CD4-positive, alpha-beta T cell (primary cell): ENCODE measurements around the gene CACNA2D4. TPM values are rescaled to one million over a fixed set of nuclear protein-coding genes. Genes with fewer than 3 reads are reported as not detected.

Source experiments
- ATAC-seq: fragments of 200-7000 bp; cut with Tn5 transposase; one replicate; pipeline ENCODE4 v1.10.0; 2022; ENCODE audit warnings: mild to moderate bottlenecking; ENCODE audit not compliant: poor library complexity
- CTCF ChIA-PET: fragments of 350-600 bp; sonication (Branson Sonifier 250); formaldehyde crosslinking; loops from one replicate; lab custom pipeline; 2021; ENCODE audit warnings: antibody characterized with exemption, inconsistent platforms; lab: Charles Lee
- POLR2A ChIA-PET: fragments of 350-600 bp; sonication (Branson Sonifier 250); formaldehyde crosslinking; loops from one replicate; lab custom pipeline; 2021; ENCODE audit warnings: antibody characterized with exemption, inconsistent platforms; lab: Charles Lee
- DNase-seq, 14 experiments: peaks; one replicate each; pipeline ENCODE4 v3.0.0-alpha.2; 2013 to 2020; ENCODE audit warnings: mixed read lengths in 2 of 14
- H3K27ac ChIP-seq, 2 donors: one replicate each; pipeline versions ENCODE4 v1.5.1 to v1.7.0; 2013; ENCODE audit warnings: low read length in 2 of 2, low read depth in 1 of 2, mild to moderate bottlenecking in 1 of 2
- H3K27me3 ChIP-seq, 2 experiments: 1 replicate in 1 of 2; 2 replicates in 1 of 2; pipeline versions ENCODE4 v1.6.1 to v1.7.0; 2013; ENCODE audit warnings: low read length in 2 of 2, control low read depth in 1 of 2, mild to moderate bottlenecking in 1 of 2, moderate library complexity in 1 of 2; ENCODE audit not compliant: insufficient read depth in 2 of 2, control insufficient read depth in 1 of 2
- H3K36me3 ChIP-seq: one replicate; pipeline ENCODE4 v1.6.1; 2013; ENCODE audit warnings: low read length, control low read depth; ENCODE audit not compliant: insufficient read depth
- H3K4me1 ChIP-seq: one replicate; pipeline ENCODE4 v1.6.1; 2013; ENCODE audit warnings: low read length, control low read depth; ENCODE audit not compliant: insufficient read depth
- H3K4me3 ChIP-seq: one replicate; pipeline ENCODE4 v1.5.1; 2013; ENCODE audit warnings: mild to moderate bottlenecking, low read length, moderate library complexity
- H3K9me3 ChIP-seq, 2 experiments: 1 replicate in 1 of 2; 2 replicates in 1 of 2; pipeline versions ENCODE4 v1.6.1 to v1.7.0; 2013; ENCODE audit warnings: low read length in 2 of 2, mild to moderate bottlenecking in 2 of 2, control low read depth in 1 of 2, moderate library complexity in 1 of 2; ENCODE audit not compliant: control insufficient read depth in 1 of 2, insufficient read depth in 1 of 2
- H3K27ac Mint-ChIP-seq: one replicate; pipeline ENCODE4 v1.8.0; 2020; ENCODE audit warnings: mixed read lengths
- H3K27me3 Mint-ChIP-seq: one replicate; pipeline ENCODE4 v1.8.0; 2021; ENCODE audit warnings: mixed read lengths
- H3K36me3 Mint-ChIP-seq: one replicate; pipeline ENCODE4 v1.8.0; 2021; ENCODE audit warnings: low read depth, mixed read lengths
- H3K4me1 Mint-ChIP-seq: one replicate; pipeline ENCODE4 v1.8.0; 2021; ENCODE audit warnings: low read depth, mixed read lengths
- H3K4me3 Mint-ChIP-seq: one replicate; pipeline ENCODE4 v1.8.0; 2020; ENCODE audit warnings: mild to moderate bottlenecking, mixed read lengths
- H3K9me3 Mint-ChIP-seq: one replicate; pipeline ENCODE4 v1.8.0; 2020; ENCODE audit warnings: mixed read lengths
- intact Hi-C, 2 experiments: fragments of 100-400 bp; cut with DNase I in 1 of 2; cut with micrococcal nuclease in 1 of 2; formaldehyde crosslinking; loops; one replicate each; pipeline versions ENCODE4 v1.15.1 to v1.9.0; 2023 to 2025; cut with DNase I, micrococcal nuclease
- total RNA-seq, 174 experiments: library from RNA in 2 of 174; stranded (reverse) in 2 of 174; gene quantifications; one replicate each; pipeline ENCODE4 v1.2.3 and lab custom pipeline; 2021 to 2026
- TF ChIP-seq, protein P1 (sequence below): fragments of 200-600 bp; IDR thresholded peaks from one replicate; pipeline ENCODE4 v1.8.0; 2022; ENCODE audit warnings: antibody characterized with exemption, mild to moderate bottlenecking

The CACNA2D4 gene
- total RNA-seq, 2 experiments from 2014 or later: 10.5 to 11.3 TPM

GRCh38 chr12:1913377-1914113 lies 4.9 kb downstream of the CACNA2D4 start:
- ATAC-seq (no peak), DNase-seq (peak in 1 of 14 experiments; percentile 5)
- H3K27me3 ChIP-seq: no peaks in the 10 kb centered on the region
- H3K4me1 ChIP-seq: peaks cover 28% of the 10 kb centered on the region
- Mint-ChIP-seq H3K27me3 (peaks cover 9% of the 10 kb centered on the region), H3K9me3 (no peaks in the 10 kb centered on the region), H3K4me1 (peaks cover 32% of the 10 kb centered on the region), H3K27ac (no peak overlapping the region), H3K36me3 (no peaks in the 10 kb centered on the region), H3K4me3 (no peak overlapping the region)
- intact Hi-C loops: no loop called here
- H3K27ac ChIP-seq: no peak overlapping the region
- peaks cover 0 to 12% of the 10 kb centered on the region in 2 experiments for H3K9me3 ChIP-seq
- no peak overlapping the region for H3K4me3 ChIP-seq
- POLR2A ChIA-PET: interaction anchor here (1.0 kb wide), 1 partner anchor 118 kb away, joined by 3 read pairs; no protein-coding TSS in a partner anchor
- CTCF ChIA-PET: no interaction called here
- TF ChIP-seq, protein P1, sequence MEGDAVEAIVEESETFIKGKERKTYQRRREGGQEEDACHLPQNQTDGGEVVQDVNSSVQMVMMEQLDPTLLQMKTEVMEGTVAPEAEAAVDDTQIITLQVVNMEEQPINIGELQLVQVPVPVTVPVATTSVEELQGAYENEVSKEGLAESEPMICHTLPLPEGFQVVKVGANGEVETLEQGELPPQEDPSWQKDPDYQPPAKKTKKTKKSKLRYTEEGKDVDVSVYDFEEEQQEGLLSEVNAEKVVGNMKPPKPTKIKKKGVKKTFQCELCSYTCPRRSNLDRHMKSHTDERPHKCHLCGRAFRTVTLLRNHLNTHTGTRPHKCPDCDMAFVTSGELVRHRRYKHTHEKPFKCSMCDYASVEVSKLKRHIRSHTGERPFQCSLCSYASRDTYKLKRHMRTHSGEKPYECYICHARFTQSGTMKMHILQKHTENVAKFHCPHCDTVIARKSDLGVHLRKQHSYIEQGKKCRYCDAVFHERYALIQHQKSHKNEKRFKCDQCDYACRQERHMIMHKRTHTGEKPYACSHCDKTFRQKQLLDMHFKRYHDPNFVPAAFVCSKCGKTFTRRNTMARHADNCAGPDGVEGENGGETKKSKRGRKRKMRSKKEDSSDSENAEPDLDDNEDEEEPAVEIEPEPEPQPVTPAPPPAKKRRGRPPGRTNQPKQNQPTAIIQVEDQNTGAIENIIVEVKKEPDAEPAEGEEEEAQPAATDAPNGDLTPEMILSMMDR: no peak
- H3K36me3 ChIP-seq: no peaks in the 10 kb centered on the region

DNA sequence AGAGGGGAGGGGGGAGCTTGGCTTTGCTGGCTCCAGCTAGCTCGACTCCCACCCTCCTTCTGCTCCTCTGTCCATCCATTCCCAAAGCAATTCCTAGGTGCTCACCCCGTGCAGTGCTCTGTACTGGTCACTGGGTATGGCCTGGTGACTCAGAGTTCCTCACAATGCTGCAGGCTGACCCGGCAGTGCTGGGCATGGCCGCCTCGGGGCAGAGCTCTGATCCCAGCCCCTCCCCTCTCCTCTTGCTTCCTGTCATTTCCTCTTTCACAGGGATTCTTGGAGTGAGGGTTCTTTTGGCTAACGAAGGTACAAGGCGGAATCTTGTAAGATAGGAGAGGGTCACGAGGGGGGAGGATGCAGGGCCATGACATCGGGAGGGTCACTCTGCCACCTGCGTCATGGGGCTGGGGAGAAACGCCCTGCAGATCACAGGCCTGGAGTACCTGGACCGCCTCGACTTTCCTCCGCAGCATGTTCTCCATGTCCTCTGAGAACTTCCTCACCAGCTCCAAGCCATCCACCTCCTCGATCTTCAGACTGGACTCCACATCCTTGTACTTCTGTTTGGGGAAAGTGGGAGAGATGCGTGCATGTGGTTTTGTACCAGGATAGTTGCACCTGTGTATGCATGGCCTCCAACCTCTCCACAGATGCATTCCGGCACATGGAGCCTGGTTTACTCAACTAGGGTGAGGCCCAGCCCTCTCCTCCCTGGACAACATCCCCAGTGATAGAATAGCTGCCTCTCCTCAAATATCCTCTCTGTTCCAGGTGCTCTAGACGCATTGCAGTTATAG lies 5.7 kb downstream of the CACNA2D4 start:
- TF ChIP-seq, protein P1: no peak
- no peak overlapping the region for H3K4me3 ChIP-seq
- Mint-ChIP-seq H3K36me3 (no peaks in the 10 kb centered on the region), H3K4me1 (peaks cover 31% of the 10 kb centered on the region), H3K4me3 (no peak overlapping the region), H3K27ac (no peak overlapping the region), H3K9me3 (no peaks in the 10 kb centered on the region), H3K27me3 (peaks cover 11% of the 10 kb centered on the region)
- ChIA-PET CTCF (no interaction called here), POLR2A (no interaction called here)
- H3K9me3 ChIP-seq: peaks cover 0 to 20% of the 10 kb centered on the region in 2 experiments
- H3K27ac ChIP-seq: no peak overlapping the region
- no peak for ATAC-seq
- intact Hi-C loops: no loop called here
- H3K36me3 ChIP-seq: no peaks in the 10 kb centered on the region
- peak in 1 of 14 experiments; percentile 3 for DNase-seq
- no peaks in the 10 kb centered on the region for H3K27me3 ChIP-seq
- peaks cover 34% of the 10 kb centered on the region for H3K4me1 ChIP-seq

GRCh38 chr12:1911598-1912575 lies 6.6 kb downstream of the CACNA2D4 start:
- H3K4me3 Mint-ChIP-seq: no peak overlapping the region
- H3K36me3 ChIP-seq: no peaks in the 10 kb centered on the region
- peaks cover 0 to 25% of the 10 kb centered on the region in 2 experiments for H3K9me3 ChIP-seq
- peaks cover 25% of the 10 kb centered on the region for H3K4me1 Mint-ChIP-seq
- peaks cover 31% of the 10 kb centered on the region for H3K4me1 ChIP-seq
- peaks cover 17% of the 10 kb centered on the region for H3K27me3 Mint-ChIP-seq
- no peak for ATAC-seq
- TF ChIP-seq, protein P1: no peak
- H3K27ac Mint-ChIP-seq: no peak overlapping the region
- H3K36me3 Mint-ChIP-seq: no peaks in the 10 kb centered on the region
- ChIA-PET CTCF (no interaction called here), POLR2A (no interaction called here)
- intact Hi-C loops: no loop called here
- H3K27ac ChIP-seq: no peak overlapping the region
- no peaks in the 10 kb centered on the region for H3K9me3 Mint-ChIP-seq
- no peak for DNase-seq
- no peak overlapping the region for H3K4me3 ChIP-seq
- peaks cover 0 to 2% of the 10 kb centered on the region in 2 experiments for H3K27me3 ChIP-seq
